OCI-LY3 (cell line): ENCODE data around the gene BTBD2.

Experiments
- EZH2phosphoT487 ChIP-seq: fragments of 200-600 bp; shearing (Covaris generic); IDR thresholded peaks from 2 replicates; pipeline ENCODE4 v1.6.1; 2018; ENCODE audit warnings: antibody characterized with exemption, mixed run types, low read depth
- TF ChIP-seq, protein P1 (sequence below): fragments of 200-600, 300-600 bp; sonication (generic); IDR thresholded peaks from 2 replicates; pipeline ENCODE4 v1.5.1; 2014; ENCODE audit warnings: antibody characterized with exemption, low read length, low read depth

DNA sequence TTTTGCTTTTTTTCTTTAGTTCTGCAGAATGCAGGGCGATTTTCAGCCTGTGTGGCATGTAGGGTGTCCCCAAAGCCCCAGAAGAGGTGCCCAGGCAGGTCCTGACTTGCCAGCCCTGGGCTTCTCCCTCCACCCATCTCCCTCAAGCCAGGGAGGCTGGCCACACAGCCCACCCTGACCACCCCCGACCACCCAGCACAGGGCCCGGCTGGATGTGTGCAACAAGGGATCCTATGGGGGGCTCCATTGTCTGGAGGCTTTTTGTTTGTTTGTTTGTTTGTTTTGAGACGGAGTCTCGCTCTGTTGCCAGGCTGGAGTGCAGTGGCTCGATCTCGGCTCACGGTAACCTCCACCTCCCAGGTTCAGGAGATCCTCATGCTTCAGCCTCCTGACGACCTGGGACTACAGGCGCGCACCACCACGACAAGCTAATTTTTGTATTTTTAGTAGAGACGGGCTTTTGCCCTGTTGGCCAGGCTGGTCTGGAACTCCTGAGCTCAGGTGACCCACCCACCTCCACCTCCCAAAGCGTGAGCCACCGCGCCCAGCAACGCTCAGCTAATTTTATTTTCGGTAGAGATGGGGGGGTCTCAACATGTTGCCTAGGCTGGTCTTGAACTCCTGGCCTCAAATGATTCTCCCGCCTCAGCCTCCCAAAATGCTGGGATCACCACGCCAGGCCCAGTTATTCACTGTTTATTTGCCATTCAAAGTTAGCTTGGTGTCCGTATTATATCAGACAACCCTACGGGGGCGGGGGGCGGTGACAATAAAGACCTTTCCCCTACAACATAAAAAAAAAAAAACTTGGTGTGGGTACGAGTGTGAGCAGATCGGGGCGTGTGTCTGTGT lies 43.3 kb upstream of the BTBD2 start:
- TF ChIP-seq, protein P1, sequence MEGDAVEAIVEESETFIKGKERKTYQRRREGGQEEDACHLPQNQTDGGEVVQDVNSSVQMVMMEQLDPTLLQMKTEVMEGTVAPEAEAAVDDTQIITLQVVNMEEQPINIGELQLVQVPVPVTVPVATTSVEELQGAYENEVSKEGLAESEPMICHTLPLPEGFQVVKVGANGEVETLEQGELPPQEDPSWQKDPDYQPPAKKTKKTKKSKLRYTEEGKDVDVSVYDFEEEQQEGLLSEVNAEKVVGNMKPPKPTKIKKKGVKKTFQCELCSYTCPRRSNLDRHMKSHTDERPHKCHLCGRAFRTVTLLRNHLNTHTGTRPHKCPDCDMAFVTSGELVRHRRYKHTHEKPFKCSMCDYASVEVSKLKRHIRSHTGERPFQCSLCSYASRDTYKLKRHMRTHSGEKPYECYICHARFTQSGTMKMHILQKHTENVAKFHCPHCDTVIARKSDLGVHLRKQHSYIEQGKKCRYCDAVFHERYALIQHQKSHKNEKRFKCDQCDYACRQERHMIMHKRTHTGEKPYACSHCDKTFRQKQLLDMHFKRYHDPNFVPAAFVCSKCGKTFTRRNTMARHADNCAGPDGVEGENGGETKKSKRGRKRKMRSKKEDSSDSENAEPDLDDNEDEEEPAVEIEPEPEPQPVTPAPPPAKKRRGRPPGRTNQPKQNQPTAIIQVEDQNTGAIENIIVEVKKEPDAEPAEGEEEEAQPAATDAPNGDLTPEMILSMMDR = no peak
- TF ChIP-seq EZH2phosphoT487 = no peak
